Suprapubic skin (tissue), 4 donors: ENCODE measurements around the gene C1QL1.

Source experiments
- POLR2A ChIP-seq, 2 donors: fragments of 450-650 bp; IDR thresholded peaks; one replicate each; pipeline ENCODE4 v1.6.1; 2017; ENCODE audit warnings: antibody characterized with exemption in 2 of 2, mild to moderate bottlenecking in 2 of 2, moderate library complexity in 2 of 2
- POLR2AphosphoS5 ChIP-seq, 3 donors: sonication (generic); formaldehyde crosslinking; IDR thresholded peaks; one replicate each; pipeline ENCODE4 v1.6.1; 2017; ENCODE audit warnings: antibody characterized with exemption in 3 of 3

DNA sequence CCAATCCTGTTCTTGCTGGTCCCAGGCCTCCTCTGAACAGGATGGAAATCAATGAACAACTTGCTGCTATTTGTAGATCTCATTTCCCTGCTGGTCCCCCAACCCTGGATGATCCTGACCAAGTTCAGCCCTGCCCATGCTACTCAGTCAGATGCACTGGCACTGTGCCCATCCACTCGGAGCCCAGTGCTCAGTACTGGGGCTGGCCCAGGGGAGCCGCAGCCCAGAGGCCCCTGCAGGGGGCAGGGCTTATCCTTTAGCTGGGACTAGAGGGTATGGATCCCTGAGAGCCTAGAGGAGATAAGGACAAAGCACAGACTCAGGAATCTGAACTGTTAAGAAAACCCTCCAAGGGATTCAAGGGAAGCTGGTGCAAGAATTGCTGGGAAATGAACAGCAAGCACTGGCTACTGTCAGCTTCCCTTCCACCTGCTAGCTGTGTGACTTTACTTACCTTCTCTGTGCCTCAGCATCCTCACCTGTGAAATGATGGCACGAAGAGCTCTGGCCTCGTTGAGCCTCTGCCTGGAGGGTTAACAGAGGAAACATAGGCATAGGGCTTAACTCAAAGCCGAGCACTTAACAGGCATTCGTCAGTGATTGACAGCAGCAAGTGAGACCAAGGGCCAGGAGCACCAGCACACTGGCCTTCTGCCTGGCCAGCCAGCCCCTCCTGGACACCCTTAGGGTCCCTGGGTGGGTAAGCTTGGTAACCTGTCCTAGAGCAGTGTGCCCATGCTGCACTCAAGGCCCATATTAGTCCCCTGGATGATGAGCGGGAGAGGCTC, 29.8 kb upstream of the C1QL1 start:
- TF ChIP-seq POLR2A (IDR thresholded peaks at IDR 0.05) (no peak), POLR2AphosphoS5 (IDR thresholded peaks at IDR 0.05) (no peak)
